Epithelial cell of proximal tubule (primary cell): ENCODE results near the gene OR8D2. TPM values are rescaled to one million over a fixed set of nuclear protein-coding genes. Genes with fewer than 3 reads are reported as not detected.

Experiments used
- DNase-seq: peaks from one replicate; pipeline ENCODE4 v3.0.0-alpha.2; 2011; ENCODE audit warnings: low read depth
- H3K4me3 ChIP-seq: 2 replicates; pipeline ENCODE4 v1.5.1; 2011; ENCODE audit warnings: low read depth, mild to moderate bottlenecking, low read length
- CTCF ChIP-seq: conservative IDR thresholded peaks from 2 replicates; pipeline ENCODE4 v1.5.1; 2012; ENCODE audit warnings: low read depth, mild to moderate bottlenecking, low read length
- total RNA-seq: library from RNA; depleted of rRNA; stranded (reverse); fragments of >200 nt; gene quantifications from 2 replicates; pipeline ENCODE4 v1.2.3, GENCODE V29; 2015

The OR8D2 gene
- total RNA-seq, 1 donor from 2014 or later: not detected

- H3K4me3 ChIP-seq: no peak overlapping the region
- no peak for TF ChIP-seq CTCF
- no peak for DNase-seq
These were observed 24.0 kb downstream of the OR8D2 start for GRCh38 chr11:124296016-124296415.

- H3K4me3 ChIP-seq: no peak overlapping the region
- DNase-seq: no peak
- TF ChIP-seq CTCF: no peak
These were observed 25.3 kb downstream of the OR8D2 start for GRCh38 chr11:124294687-124295086.

GRCh38 chr11:124285610-124286344 is 34.2 kb downstream of the OR8D2 start:
- no peak for DNase-seq
- TF ChIP-seq CTCF: no peak
- no peak overlapping the region for H3K4me3 ChIP-seq

- no peak overlapping the region for H3K4me3 ChIP-seq
- no peak for TF ChIP-seq CTCF
- DNase-seq: no peak
These were observed 41.7 kb downstream of the OR8D2 start for GRCh38 chr11:124278261-124278660.

- no peak overlapping the region for H3K4me3 ChIP-seq
- peak; percentile 16 for TF ChIP-seq CTCF
- DNase-seq: no peak
These were observed 42.2 kb downstream of the OR8D2 start for GRCh38 chr11:124277804-124278203.

- no peak overlapping the region for H3K4me3 ChIP-seq
- TF ChIP-seq CTCF: no peak
- DNase-seq: no peak
These were observed 42.8 kb downstream of the OR8D2 start for GRCh38 chr11:124277207-124277606.

- no peak overlapping the region for H3K4me3 ChIP-seq
- DNase-seq: no peak
- TF ChIP-seq CTCF: no peak
These were observed 43.9 kb downstream of the OR8D2 start for GRCh38 chr11:124276081-124276480.
